Measurements from ENCODE around the gene ZSWIM1. TPM values are rescaled to one million over a fixed set of nuclear protein-coding genes. Genes with fewer than 3 reads are reported as not detected.

The ZSWIM1 gene
- total RNA-seq, 4 donors from 2014 or later, result 7.7 to 14.6 (median 10.9) TPM

- H3K27ac ChIP-seq, result no peak overlapping the region
- DNase-seq, result no peak
- H3K4me3 ChIP-seq (replicated peaks in 1 of 3), result no peak overlapping the region
- TF ChIP-seq, protein P1, sequence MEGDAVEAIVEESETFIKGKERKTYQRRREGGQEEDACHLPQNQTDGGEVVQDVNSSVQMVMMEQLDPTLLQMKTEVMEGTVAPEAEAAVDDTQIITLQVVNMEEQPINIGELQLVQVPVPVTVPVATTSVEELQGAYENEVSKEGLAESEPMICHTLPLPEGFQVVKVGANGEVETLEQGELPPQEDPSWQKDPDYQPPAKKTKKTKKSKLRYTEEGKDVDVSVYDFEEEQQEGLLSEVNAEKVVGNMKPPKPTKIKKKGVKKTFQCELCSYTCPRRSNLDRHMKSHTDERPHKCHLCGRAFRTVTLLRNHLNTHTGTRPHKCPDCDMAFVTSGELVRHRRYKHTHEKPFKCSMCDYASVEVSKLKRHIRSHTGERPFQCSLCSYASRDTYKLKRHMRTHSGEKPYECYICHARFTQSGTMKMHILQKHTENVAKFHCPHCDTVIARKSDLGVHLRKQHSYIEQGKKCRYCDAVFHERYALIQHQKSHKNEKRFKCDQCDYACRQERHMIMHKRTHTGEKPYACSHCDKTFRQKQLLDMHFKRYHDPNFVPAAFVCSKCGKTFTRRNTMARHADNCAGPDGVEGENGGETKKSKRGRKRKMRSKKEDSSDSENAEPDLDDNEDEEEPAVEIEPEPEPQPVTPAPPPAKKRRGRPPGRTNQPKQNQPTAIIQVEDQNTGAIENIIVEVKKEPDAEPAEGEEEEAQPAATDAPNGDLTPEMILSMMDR (IDR thresholded peaks at IDR 0.05), result no peak
- no peak for TF ChIP-seq POLR2A (IDR thresholded peaks at IDR 0.05)
- peaks cover 0 to 15% of the 10 kb centered on the region in 2 donors for H3K36me3 ChIP-seq
- intact Hi-C loops (cut with DNase I), result no loop called here
- no peaks in the 10 kb centered on the region for H3K9me3 ChIP-seq
- WGBS, 2 donors, result 64 to 78% methylated on average over 4 of the region's 4 CpGs
- no peaks in the 10 kb centered on the region for H3K27me3 ChIP-seq
- peaks cover 0 to 3% of the 10 kb centered on the region in 2 donors for H3K4me1 ChIP-seq
Measured at GRCh38 chr20:45874576-45874975, 6.5 kb upstream of the ZSWIM1 start.

- no peaks in the 10 kb centered on the region for H3K9me3 ChIP-seq
Measured at GRCh38 chr20:45878076-45878761, 2.8 kb upstream of the ZSWIM1 start.

DNA sequence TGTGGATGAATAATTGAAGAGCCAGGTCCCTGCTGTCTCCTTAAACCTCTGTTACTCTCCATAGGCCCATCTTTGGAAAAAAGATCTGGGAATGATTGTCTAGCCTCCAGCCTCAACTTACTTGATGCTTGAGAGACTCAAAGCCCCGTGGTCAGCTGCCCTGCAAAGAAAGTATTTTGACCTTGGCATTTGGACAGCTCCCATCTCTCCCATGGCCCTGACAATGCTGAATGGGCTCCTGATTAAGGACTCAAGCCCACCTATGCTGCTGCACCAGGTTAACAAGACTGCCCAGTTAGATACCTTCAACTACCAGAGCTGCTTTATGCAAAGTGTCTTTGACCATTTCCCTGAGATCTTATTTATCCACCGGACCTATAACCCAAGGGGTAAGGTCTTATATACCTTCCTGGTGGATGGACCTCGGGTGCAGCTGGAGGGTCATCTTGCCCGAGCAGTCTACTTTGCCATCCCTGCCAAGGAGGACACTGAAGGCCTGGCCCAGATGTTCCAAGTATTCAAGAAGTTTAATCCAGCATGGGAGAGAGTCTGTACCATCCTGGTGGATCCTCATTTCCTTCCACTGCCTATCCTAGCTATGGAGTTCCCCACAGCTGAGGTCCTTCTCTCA, 1.6 kb downstream of the ZSWIM1 start:
- 84 to 89% methylated on average over 4 of the region's 4 CpGs for WGBS, 2 donors
- Histone ChIP-seq H3K27ac (no peak overlapping the region), H3K9me3 (no peaks in the 10 kb centered on the region), H3K27me3 (no peaks in the 10 kb centered on the region), H3K4me1 (peaks cover 9 to 21% of the 10 kb centered on the region in 2 donors), H3K4me3 (replicated peaks in 1 of 3) (no peak overlapping the region), H3K36me3 (peaks cover 9 to 23% of the 10 kb centered on the region in 2 donors)
- no peak for DNase-seq
- TF ChIP-seq POLR2A (IDR thresholded peaks at IDR 0.05), result no peak
- TF ChIP-seq, protein P1 (IDR thresholded peaks at IDR 0.05), result no peak
- intact Hi-C loops (cut with DNase I), result no loop called here

More at GRCh38 chr20:45878076-45878761, 2.8 kb upstream of the ZSWIM1 start:
- intact Hi-C loops (cut with DNase I), result no loop called here
- Histone ChIP-seq H3K27ac (no peak overlapping the region), H3K36me3 (peaks cover under 1 to 20% of the 10 kb centered on the region in 2 donors), H3K4me3 (replicated peaks in 1 of 3) (no peak overlapping the region), H3K27me3 (no peaks in the 10 kb centered on the region), H3K4me1 (peaks cover 9 to 17% of the 10 kb centered on the region in 2 donors)
- 81 to 95% methylated on average over 8 to 9 of the region's 13 CpGs for WGBS, 2 donors
- no peak for DNase-seq
- TF ChIP-seq POLR2A (IDR thresholded peaks at IDR 0.05), result no peak
- TF ChIP-seq, protein P1 (IDR thresholded peaks at IDR 0.05), result no peak

- no peak overlapping the region for H3K4me3 ChIP-seq (replicated peaks in 1 of 3)
- no peaks in the 10 kb centered on the region for H3K27me3 ChIP-seq
- WGBS, 2 donors, result 81 to 86% methylated on average over 8 to 9 of the region's 9 CpGs
- TF ChIP-seq POLR2A (IDR thresholded peaks at IDR 0.05), result no peak
- TF ChIP-seq, protein P1 (IDR thresholded peaks at IDR 0.05), result no peak
- H3K27ac ChIP-seq, result no peak overlapping the region
- no peaks in the 10 kb centered on the region for H3K9me3 ChIP-seq
- no peak for DNase-seq
- H3K4me1 ChIP-seq, result peaks cover 9 to 21% of the 10 kb centered on the region in 2 donors
- H3K36me3 ChIP-seq, result peaks cover 9 to 18% of the 10 kb centered on the region in 2 donors
- intact Hi-C loops (cut with DNase I), result no loop called here
Measured at GRCh38 chr20:45883100-45883469, 2.1 kb downstream of the ZSWIM1 start.
